HUES48 (cell line): Measurements from ENCODE around the gene RGS6.

Source experiments
- H3K27ac ChIP-seq: one replicate; pipeline ENCODE4 v1.7.0; 2013; ENCODE audit warnings: low read depth, low read length, inconsistent platforms
- H3K27me3 ChIP-seq: 2 replicates; pipeline ENCODE4 v1.6.1; 2013; ENCODE audit warnings: mild to moderate bottlenecking, low read length; ENCODE audit not compliant: control insufficient read depth, insufficient read depth
- H3K36me3 ChIP-seq: 2 replicates; pipeline ENCODE4 v1.6.1; 2013; ENCODE audit warnings: low read length; ENCODE audit not compliant: control insufficient read depth, insufficient read depth
- H3K4me1 ChIP-seq: 2 replicates; pipeline ENCODE4 v1.6.1; 2013; ENCODE audit warnings: mild to moderate bottlenecking, low read length; ENCODE audit not compliant: control insufficient read depth, insufficient read depth
- H3K4me3 ChIP-seq: 2 replicates; pipeline ENCODE4 v1.5.1; 2013; ENCODE audit warnings: mild to moderate bottlenecking, low read depth, low read length
- H3K9ac ChIP-seq: 2 replicates; pipeline ENCODE4 v1.6.1; 2013; ENCODE audit warnings: mild to moderate bottlenecking, low read depth, low read length, moderate library complexity
- H3K9me3 ChIP-seq: 2 replicates; pipeline ENCODE4 v1.6.1; 2013; ENCODE audit warnings: low read length; ENCODE audit not compliant: control insufficient read depth, insufficient read depth

The RGS6 gene

GRCh38 chr14:71947947-71948500 lies 15.8 kb downstream of the RGS6 start:
- H3K36me3 ChIP-seq = no peaks in the 10 kb centered on the region
- no peak overlapping the region for H3K4me3 ChIP-seq
- H3K27me3 ChIP-seq = no peaks in the 10 kb centered on the region
- no peak overlapping the region for H3K27ac ChIP-seq
- no peak overlapping the region for H3K9ac ChIP-seq
- no peaks in the 10 kb centered on the region for H3K4me1 ChIP-seq
- H3K9me3 ChIP-seq = no peaks in the 10 kb centered on the region

- Histone ChIP-seq H3K9ac (no peak overlapping the region), H3K4me3 (no peak overlapping the region), H3K27ac (no peak overlapping the region), H3K9me3 (no peaks in the 10 kb centered on the region), H3K27me3 (no peaks in the 10 kb centered on the region), H3K4me1 (no peaks in the 10 kb centered on the region), H3K36me3 (no peaks in the 10 kb centered on the region)
These were observed 20.4 kb downstream of the RGS6 start for GRCh38 chr14:71952381-71953363.

- Histone ChIP-seq H3K27me3 (no peaks in the 10 kb centered on the region), H3K9me3 (no peaks in the 10 kb centered on the region)
These were observed 24.8 kb downstream of the RGS6 start for GRCh38 chr14:71956920-71957563.

DNA sequence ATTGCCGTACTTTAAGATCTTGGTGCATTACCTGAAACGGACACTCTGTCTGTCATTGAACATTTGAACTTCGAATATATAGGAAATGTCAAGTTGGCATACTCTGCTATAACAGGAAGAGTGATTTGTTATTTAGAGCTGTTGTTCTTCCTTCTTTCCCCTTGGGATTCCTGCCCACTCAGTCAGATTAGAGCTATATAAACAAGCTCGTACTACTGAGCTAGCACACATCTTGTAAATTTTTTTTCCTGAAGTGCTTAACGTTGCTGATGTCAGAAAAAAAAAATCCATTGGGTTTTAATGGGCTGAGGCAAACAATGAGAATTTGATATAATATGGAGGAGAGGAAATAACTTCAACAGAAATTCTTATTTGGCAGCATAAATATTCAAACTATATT lies 26.8 kb downstream of the RGS6 start:
- Histone ChIP-seq H3K4me1 (no peaks in the 10 kb centered on the region), H3K27me3 (no peaks in the 10 kb centered on the region), H3K36me3 (no peaks in the 10 kb centered on the region), H3K4me3 (no peak overlapping the region), H3K9ac (no peak overlapping the region), H3K9me3 (no peaks in the 10 kb centered on the region), H3K27ac (no peak overlapping the region)

More at GRCh38 chr14:71956920-71957563, 24.8 kb downstream of the RGS6 start:
- Histone ChIP-seq H3K9ac (no peak overlapping the region), H3K4me1 (no peaks in the 10 kb centered on the region), H3K27ac (no peak overlapping the region), H3K4me3 (no peak overlapping the region), H3K36me3 (no peaks in the 10 kb centered on the region)

- Histone ChIP-seq H3K9me3 (no peaks in the 10 kb centered on the region), H3K4me1 (no peaks in the 10 kb centered on the region), H3K27ac (no peak overlapping the region), H3K27me3 (no peaks in the 10 kb centered on the region), H3K36me3 (no peaks in the 10 kb centered on the region), H3K9ac (no peak overlapping the region), H3K4me3 (no peak overlapping the region)
These were observed 28.5 kb downstream of the RGS6 start for GRCh38 chr14:71960494-71961353.

DNA sequence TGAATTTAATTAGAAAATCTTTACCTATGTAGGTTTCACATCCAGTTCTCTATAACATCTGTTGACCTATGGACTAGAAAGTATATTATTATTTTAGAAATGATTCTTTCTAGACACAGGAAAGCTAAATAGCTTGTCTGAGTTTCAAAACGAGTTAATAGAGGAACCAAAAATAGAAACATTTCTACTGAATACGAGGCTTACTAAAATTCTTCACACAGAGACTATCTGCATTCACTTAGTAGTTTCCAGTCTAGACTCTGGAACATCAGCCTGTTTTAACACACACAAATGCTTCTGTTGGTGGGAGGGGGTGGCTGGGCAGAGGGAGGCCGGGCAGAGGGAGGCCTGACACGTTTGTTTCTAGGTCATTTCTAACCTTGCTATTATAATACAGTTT lies 29.7 kb downstream of the RGS6 start:
- Histone ChIP-seq H3K4me3 (no peak overlapping the region), H3K27me3 (no peaks in the 10 kb centered on the region), H3K9me3 (no peaks in the 10 kb centered on the region), H3K4me1 (no peaks in the 10 kb centered on the region), H3K27ac (no peak overlapping the region), H3K36me3 (no peaks in the 10 kb centered on the region), H3K9ac (no peak overlapping the region)

- no peak overlapping the region for H3K27ac ChIP-seq
- H3K4me1 ChIP-seq = no peaks in the 10 kb centered on the region
- no peak overlapping the region for H3K9ac ChIP-seq
- H3K4me3 ChIP-seq = no peak overlapping the region
- no peaks in the 10 kb centered on the region for H3K36me3 ChIP-seq
- H3K9me3 ChIP-seq = peaks cover 5% of the 10 kb centered on the region; the same call in 1 of the 2 replicates
- H3K27me3 ChIP-seq = no peaks in the 10 kb centered on the region
These were observed 32.5 kb downstream of the RGS6 start for GRCh38 chr14:71964716-71965115.

DNA sequence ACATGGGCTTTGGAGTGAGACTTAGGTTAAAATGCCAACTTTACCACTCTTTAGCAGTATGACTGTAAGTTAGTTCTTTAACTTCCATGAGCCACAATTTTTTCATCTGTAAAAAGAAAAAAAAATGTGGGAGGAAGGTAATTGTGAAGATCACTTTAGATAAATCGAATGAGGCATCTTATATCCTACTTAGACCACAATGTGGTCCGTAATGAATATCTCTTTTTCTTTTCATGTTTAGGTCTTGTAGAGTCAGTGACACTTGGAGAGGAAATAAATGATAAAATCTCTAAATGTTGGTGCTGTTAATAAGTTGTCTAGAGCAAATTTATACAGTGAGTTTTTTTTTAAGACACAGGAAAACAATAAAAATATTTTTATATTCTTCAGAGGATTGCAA lies 34.3 kb downstream of the RGS6 start:
- Histone ChIP-seq H3K36me3 (no peaks in the 10 kb centered on the region), H3K4me3 (no peak overlapping the region), H3K27ac (no peak overlapping the region), H3K27me3 (no peaks in the 10 kb centered on the region), H3K4me1 (no peaks in the 10 kb centered on the region), H3K9ac (no peak overlapping the region), H3K9me3 (peaks cover 5% of the 10 kb centered on the region; the same call in 1 of the 2 replicates)

- H3K36me3 ChIP-seq = no peaks in the 10 kb centered on the region
- H3K27ac ChIP-seq = no peak overlapping the region
These were observed 35.5 kb downstream of the RGS6 start for GRCh38 chr14:71967704-71968103.

DNA sequence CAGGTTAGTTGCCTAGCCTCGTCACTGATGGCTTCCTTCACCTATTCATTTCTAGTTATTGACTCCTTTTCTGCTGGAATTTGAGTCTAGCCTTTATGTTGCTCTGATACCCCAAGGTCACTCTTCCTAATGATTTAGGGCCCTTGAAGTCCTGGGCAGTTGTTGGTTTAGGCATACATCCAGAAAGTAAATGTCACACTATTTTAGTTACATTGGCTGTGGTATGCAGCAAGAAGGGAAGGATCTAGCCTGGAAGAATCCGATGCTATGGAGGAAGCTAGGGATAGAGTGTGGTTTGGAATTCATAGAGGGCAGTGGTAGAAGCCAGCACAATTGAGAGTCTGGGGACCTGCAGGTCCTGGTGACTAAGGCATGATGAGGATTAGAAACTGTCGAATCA lies 38.0 kb downstream of the RGS6 start:
- Histone ChIP-seq H3K27me3 (no peaks in the 10 kb centered on the region), H3K4me1 (no peaks in the 10 kb centered on the region), H3K9me3 (peaks cover 5% of the 10 kb centered on the region; the same call in 1 of the 2 replicates), H3K9ac (no peak overlapping the region), H3K4me3 (no peak overlapping the region), H3K27ac (no peak overlapping the region), H3K36me3 (no peaks in the 10 kb centered on the region)

More at GRCh38 chr14:71967704-71968103, 35.5 kb downstream of the RGS6 start:
- Histone ChIP-seq H3K4me1 (no peaks in the 10 kb centered on the region), H3K9ac (no peak overlapping the region), H3K9me3 (peaks cover 5% of the 10 kb centered on the region; the same call in 1 of the 2 replicates), H3K27me3 (no peaks in the 10 kb centered on the region), H3K4me3 (no peak overlapping the region)
